Coronary artery (tissue), 2 donors: ENCODE results near the gene ZCCHC2.

Experiments used
- DNase-seq: peaks from one replicate; pipeline ENCODE4 v3.0.0-alpha.2; 2017; ENCODE audit warnings: low spot score
- H3K27ac ChIP-seq, 2 donors: fragments of 200-600 bp; sonication (generic); one replicate each; pipeline ENCODE4 v1.5.1; 2016 to 2019
- H3K4me3 ChIP-seq: fragments of 200-600 bp; sonication (generic); 2 replicates; pipeline ENCODE4 v1.5.1; 2016; ENCODE audit warnings: mild to moderate bottlenecking, moderate library complexity
- TF ChIP-seq, protein P1 (sequence below): fragments of 200-600 bp; sonication (generic); IDR thresholded peaks from one replicate; pipeline ENCODE4 v1.5.1; 2019; ENCODE audit warnings: antibody characterized with exemption

ZCCHC2 gene

DNA sequence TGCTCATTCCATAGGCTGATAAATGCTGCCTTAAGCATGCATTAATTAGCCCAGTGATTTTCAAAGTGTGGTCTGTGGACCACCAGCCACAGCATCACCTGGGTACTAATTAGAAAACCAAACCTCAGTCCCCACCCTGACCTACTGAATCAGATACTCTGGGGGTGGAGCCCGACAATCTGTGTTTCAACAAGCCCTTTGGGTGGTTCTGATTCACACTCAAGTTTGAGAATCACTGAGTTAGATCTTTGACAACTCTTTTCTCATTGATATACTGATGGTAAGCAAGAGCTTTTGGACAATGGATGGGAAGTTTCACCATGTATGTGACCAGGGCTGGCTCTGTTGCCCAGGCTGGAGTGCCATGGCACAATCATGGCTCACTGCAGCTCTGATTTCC, 95.9 kb downstream of the ZCCHC2 start:
- no peak overlapping the region for H3K27ac ChIP-seq
- TF ChIP-seq, protein P1, sequence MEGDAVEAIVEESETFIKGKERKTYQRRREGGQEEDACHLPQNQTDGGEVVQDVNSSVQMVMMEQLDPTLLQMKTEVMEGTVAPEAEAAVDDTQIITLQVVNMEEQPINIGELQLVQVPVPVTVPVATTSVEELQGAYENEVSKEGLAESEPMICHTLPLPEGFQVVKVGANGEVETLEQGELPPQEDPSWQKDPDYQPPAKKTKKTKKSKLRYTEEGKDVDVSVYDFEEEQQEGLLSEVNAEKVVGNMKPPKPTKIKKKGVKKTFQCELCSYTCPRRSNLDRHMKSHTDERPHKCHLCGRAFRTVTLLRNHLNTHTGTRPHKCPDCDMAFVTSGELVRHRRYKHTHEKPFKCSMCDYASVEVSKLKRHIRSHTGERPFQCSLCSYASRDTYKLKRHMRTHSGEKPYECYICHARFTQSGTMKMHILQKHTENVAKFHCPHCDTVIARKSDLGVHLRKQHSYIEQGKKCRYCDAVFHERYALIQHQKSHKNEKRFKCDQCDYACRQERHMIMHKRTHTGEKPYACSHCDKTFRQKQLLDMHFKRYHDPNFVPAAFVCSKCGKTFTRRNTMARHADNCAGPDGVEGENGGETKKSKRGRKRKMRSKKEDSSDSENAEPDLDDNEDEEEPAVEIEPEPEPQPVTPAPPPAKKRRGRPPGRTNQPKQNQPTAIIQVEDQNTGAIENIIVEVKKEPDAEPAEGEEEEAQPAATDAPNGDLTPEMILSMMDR, result no peak
- no peak overlapping the region for H3K4me3 ChIP-seq
- no peak for DNase-seq

DNA sequence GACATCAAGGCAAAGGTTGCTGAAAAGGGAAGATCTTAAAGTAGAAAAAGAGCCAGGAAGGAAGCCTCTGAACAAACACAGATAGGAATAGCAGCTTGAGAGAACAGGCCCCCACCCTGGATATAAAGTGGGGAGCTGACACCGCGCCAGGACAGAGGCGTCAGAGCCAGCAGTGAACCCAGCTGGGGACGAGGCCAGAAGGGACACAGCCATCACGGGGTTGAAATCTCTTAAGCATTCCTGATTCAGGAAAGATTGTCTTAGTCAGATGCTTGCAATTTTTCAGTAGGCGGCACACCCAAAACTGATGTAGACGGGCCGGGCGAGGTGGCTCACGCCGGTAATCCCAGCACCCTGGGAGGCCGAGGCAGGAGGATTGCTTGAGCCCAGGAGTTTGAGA, 98.7 kb downstream of the ZCCHC2 start:
- Histone ChIP-seq H3K4me3 (no peak overlapping the region), H3K27ac (peak overlapping the region in 1 of 2 donors; percentile 7)
- TF ChIP-seq, protein P1, result no peak
- peak; percentile 24 for DNase-seq

DNA sequence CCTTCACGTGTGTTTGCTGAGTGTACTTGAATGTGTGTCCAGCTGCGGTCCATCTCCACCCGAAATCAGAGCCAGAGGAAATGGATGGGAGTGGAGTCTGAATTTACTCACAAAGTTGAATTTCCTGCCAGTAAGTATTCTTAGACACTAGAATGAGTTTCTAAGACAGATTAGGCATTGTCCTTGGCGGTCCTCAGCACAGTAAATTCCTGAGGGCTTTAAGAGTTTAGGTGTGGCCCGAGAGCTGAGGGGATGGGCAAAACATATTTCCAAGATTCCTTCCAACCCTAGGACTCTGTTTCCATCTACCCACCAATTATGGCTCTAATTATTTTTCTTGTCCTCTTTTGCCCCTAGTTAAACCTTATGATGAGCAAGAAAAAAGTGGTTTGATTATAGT, 102.2 kb downstream of the ZCCHC2 start:
- TF ChIP-seq, protein P1, result no peak
- H3K27ac ChIP-seq, result no peak overlapping the region
- DNase-seq, result no peak
- no peak overlapping the region for H3K4me3 ChIP-seq
